WTC11 (cell line): Measurements from ENCODE around the gene OR4B1. TPM values are rescaled to one million over a fixed set of nuclear protein-coding genes. Genes with fewer than 3 reads are reported as not detected.
"Not testable (repeated sequence)": the region's sequence is repeated elsewhere in the genome, so short reads cannot be mapped to it uniquely, and the experiment has no call there.

Experiments
- ATAC-seq: fragments of 200-7000 bp; cut with Tn5 transposase; 2 replicates; pipeline ENCODE4 v1.10.0; 2021; ENCODE audit warnings: mild to moderate bottlenecking, moderate library complexity
- CTCF ChIA-PET: fragments of 300-600 bp; sonication (Branson Sonifier 250); formaldehyde crosslinking; loops from one replicate; lab custom pipeline; 2021; ENCODE audit warnings: antibody characterized with exemption; lab: Charles Lee
- POLR2A ChIA-PET: fragments of 350-600 bp; sonication (Branson Sonifier 250); formaldehyde crosslinking; loops from one replicate; lab custom pipeline; 2021; ENCODE audit warnings: antibody characterized with exemption; lab: Charles Lee
- DNase-seq: peaks from one replicate; pipeline ENCODE4 v3.0.0; 2021; ENCODE audit warnings: low spot score
- H3K27ac Mint-ChIP-seq: 2 replicates; pipeline ENCODE4 v1.8.0; 2021; ENCODE audit warnings: mixed read lengths
- H3K27me3 Mint-ChIP-seq: 2 replicates; pipeline ENCODE4 v1.8.0; 2021; ENCODE audit warnings: low read depth, mild to moderate bottlenecking, moderate library complexity, mixed read lengths
- H3K36me3 Mint-ChIP-seq: 2 replicates; pipeline ENCODE4 v1.8.0; 2021; ENCODE audit warnings: mixed read lengths
- H3K4me1 Mint-ChIP-seq: 2 replicates; pipeline ENCODE4 v1.8.0; 2022; ENCODE audit warnings: mixed read lengths
- H3K4me3 Mint-ChIP-seq: 2 replicates; pipeline ENCODE4 v1.8.0; 2021; ENCODE audit warnings: mild to moderate bottlenecking, moderate library complexity, mixed read lengths
- H3K9me3 Mint-ChIP-seq: 2 replicates; pipeline ENCODE4 v1.8.0; 2021; ENCODE audit warnings: mixed read lengths
- CREM ChIP-seq: sonication (generic); formaldehyde crosslinking; IDR thresholded peaks from 2 replicates; pipeline ENCODE4 v1.8.1; 2022; ENCODE audit warnings: mild to moderate bottlenecking, missing genetic modification reagents, moderate library complexity
- ESRRA ChIP-seq: sonication (generic); formaldehyde crosslinking; IDR thresholded peaks from 2 replicates; pipeline ENCODE4 v1.8.1; 2022; ENCODE audit warnings: mild to moderate bottlenecking, missing genetic modification reagents, borderline replicate concordance
- FOXJ3 ChIP-seq: sonication (generic); formaldehyde crosslinking; IDR thresholded peaks from 2 replicates; pipeline ENCODE4 v1.9.0; 2021; ENCODE audit warnings: missing genetic modification reagents, mild to moderate bottlenecking, borderline replicate concordance
- FOXP1 ChIP-seq: sonication (generic); formaldehyde crosslinking; IDR thresholded peaks from 2 replicates; pipeline ENCODE4 v1.8.0; 2022; ENCODE audit warnings: missing genetic modification reagents, mild to moderate bottlenecking, moderate library complexity, borderline replicate concordance
- GRHL2 ChIP-seq: fragments of 250-450 bp; sonication (Bioruptor Pico); IDR thresholded peaks from 2 replicates; pipeline ENCODE4 v1.8.0; 2022; ENCODE audit warnings: mild to moderate bottlenecking, moderate library complexity; ENCODE audit not compliant: insufficient replicate concordance, severe bottlenecking
- IRF2 ChIP-seq: sonication (generic); formaldehyde crosslinking; IDR thresholded peaks from 2 replicates; pipeline ENCODE4 v1.8.0; 2022; ENCODE audit warnings: low read depth, missing genetic modification reagents, borderline replicate concordance
- NFATC4 ChIP-seq: fragments of 250-450 bp; sonication (Bioruptor Pico); IDR thresholded peaks from 2 replicates; pipeline ENCODE4 v1.9.0; 2021; ENCODE audit warnings: mild to moderate bottlenecking
- NR1H2 ChIP-seq: sonication (generic); formaldehyde crosslinking; IDR thresholded peaks from 2 replicates; pipeline ENCODE4 v1.9.0; 2021; ENCODE audit warnings: mild to moderate bottlenecking, moderate library complexity, missing genetic modification reagents
- NR2C2 ChIP-seq: sonication (generic); formaldehyde crosslinking; IDR thresholded peaks from 2 replicates; pipeline ENCODE4 v1.8.0; 2022; ENCODE audit warnings: mild to moderate bottlenecking, missing genetic modification reagents
- SMAD4 ChIP-seq: sonication (generic); formaldehyde crosslinking; IDR thresholded peaks from 2 replicates; pipeline ENCODE4 v1.8.0; 2022; ENCODE audit warnings: mild to moderate bottlenecking, missing genetic modification reagents
- SP1 ChIP-seq: sonication (generic); formaldehyde crosslinking; conservative IDR thresholded peaks from 2 replicates; pipeline ENCODE4 v1.8.1; 2022; ENCODE audit warnings: missing genetic modification reagents
- TEAD1 ChIP-seq: sonication (generic); formaldehyde crosslinking; IDR thresholded peaks from 2 replicates; pipeline ENCODE4 v1.8.0; 2022; ENCODE audit warnings: mild to moderate bottlenecking, missing genetic modification reagents
- ZBTB21 ChIP-seq: sonication (generic); formaldehyde crosslinking; IDR thresholded peaks from 2 replicates; pipeline ENCODE4 v1.8.1; 2023; ENCODE audit warnings: mild to moderate bottlenecking, missing genetic modification reagents, borderline replicate concordance
- ZNF138 ChIP-seq: sonication (generic); formaldehyde crosslinking; conservative IDR thresholded peaks from 2 replicates; pipeline ENCODE4 v1.8.1; 2022; ENCODE audit warnings: mild to moderate bottlenecking, moderate library complexity, missing genetic modification reagents
- ZNF423 ChIP-seq: fragments of 250-450 bp; sonication (Bioruptor Pico); IDR thresholded peaks from 2 replicates; pipeline ENCODE4 v2.1.2; 2022; ENCODE audit warnings: mild to moderate bottlenecking, moderate library complexity
- total RNA-seq: library from RNA; stranded (reverse); gene quantifications from 3 replicates; pipeline ENCODE4 v1.2.3, GENCODE V29; 2021
- TF ChIP-seq, protein P1 (sequence below): fragments of 250-450 bp; sonication (Bioruptor Pico); IDR thresholded peaks from 2 replicates; pipeline ENCODE4 v1.9.0; 2021; ENCODE audit warnings: mild to moderate bottlenecking
- TF ChIP-seq, protein P2 (sequence below): sonication (generic); formaldehyde crosslinking; conservative IDR thresholded peaks from 2 replicates; pipeline ENCODE4 v1.8.1; 2022; ENCODE audit warnings: mild to moderate bottlenecking, missing genetic modification reagents
- TF ChIP-seq, protein P3 (sequence below): sonication (generic); formaldehyde crosslinking; IDR thresholded peaks from 2 replicates; pipeline ENCODE4 v1.8.1; 2022; ENCODE audit warnings: mild to moderate bottlenecking, moderate library complexity, missing genetic modification reagents
- TF ChIP-seq, protein P4 (sequence below): fragments of 250-450 bp; sonication (Bioruptor Pico); IDR thresholded peaks from 2 replicates; pipeline ENCODE4 v2.1.2; 2022; ENCODE audit warnings: mild to moderate bottlenecking, moderate library complexity
- TF ChIP-seq, protein P5 (sequence below): fragments of 250-450 bp; sonication (Bioruptor Pico); IDR thresholded peaks from 2 replicates; pipeline ENCODE4 v1.9.0; 2021; ENCODE audit warnings: mild to moderate bottlenecking
- TF ChIP-seq, protein P6 (sequence below): sonication (generic); formaldehyde crosslinking; IDR thresholded peaks from 2 replicates; pipeline ENCODE4 v1.8.0; 2023; ENCODE audit warnings: mild to moderate bottlenecking, missing genetic modification reagents

Gene OR4B1
- total RNA-seq, 1 experiment from 2014 or later = not detected

DNA sequence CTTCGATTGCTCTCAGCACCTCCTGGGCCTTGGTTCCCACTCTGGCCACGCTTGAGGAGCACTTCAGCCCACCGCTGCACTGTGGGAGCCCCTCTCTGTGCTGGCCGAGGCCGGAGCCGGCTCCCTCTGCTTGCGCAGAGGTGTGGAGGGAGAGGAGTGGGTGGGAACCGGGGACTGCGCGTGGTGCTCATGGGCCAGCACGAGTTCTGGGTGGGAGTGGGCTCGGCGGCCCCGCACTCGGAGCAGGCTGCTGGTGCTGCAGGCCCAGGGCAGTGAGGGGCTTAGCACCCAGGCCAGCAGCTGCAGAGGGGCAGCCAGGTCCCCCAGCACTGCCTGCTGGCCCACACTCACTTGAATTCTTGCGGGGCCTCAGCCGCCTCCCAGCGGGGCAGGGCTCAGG, 12.2 kb downstream of the OR4B1 start:
- CTCF ChIA-PET = no interaction called here

DNA sequence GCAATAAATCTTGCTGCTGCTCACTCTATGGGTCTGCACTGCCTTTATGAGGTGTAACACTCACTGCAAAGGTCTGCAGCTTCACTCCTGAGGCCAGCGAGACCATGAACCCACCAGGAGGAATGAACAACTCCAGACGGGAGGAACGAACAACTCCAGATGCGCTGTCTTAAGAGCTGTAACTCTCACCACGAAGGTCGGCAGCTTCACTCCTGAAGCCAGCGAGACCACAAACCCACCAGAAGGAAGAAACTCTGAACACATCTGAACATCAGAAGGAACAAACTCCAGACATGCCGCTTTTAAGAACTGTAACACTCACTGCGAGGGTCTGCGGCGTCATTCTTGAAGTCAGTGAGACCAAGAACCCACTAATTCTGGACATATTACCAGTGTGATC, 13.4 kb downstream of the OR4B1 start:
- H3K27me3 Mint-ChIP-seq, ATAC-seq, POLR2A ChIA-PET, H3K4me1 Mint-ChIP-seq, H3K27ac Mint-ChIP-seq, DNase-seq, CTCF ChIA-PET, H3K4me3 Mint-ChIP-seq: not testable (repeated sequence)
- H3K36me3 Mint-ChIP-seq = peaks cover 47% of the 10 kb centered on the region
- H3K9me3 Mint-ChIP-seq = peaks cover 70% of the 10 kb centered on the region

More for the DNA sequence above, 12.2 kb downstream of the OR4B1 start:
- no peak for TF ChIP-seq NR1H2 (CRISPR knock-in tag)
- TF ChIP-seq ESRRA (CRISPR knock-in tag) = no peak
- TF ChIP-seq FOXP1 (CRISPR knock-in tag) = no peak
- TF ChIP-seq, protein P1, sequence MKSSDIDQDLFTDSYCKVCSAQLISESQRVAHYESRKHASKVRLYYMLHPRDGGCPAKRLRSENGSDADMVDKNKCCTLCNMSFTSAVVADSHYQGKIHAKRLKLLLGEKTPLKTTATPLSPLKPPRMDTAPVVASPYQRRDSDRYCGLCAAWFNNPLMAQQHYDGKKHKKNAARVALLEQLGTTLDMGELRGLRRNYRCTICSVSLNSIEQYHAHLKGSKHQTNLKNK (CRISPR knock-in tag) = no peak
- TF ChIP-seq, protein P2, sequence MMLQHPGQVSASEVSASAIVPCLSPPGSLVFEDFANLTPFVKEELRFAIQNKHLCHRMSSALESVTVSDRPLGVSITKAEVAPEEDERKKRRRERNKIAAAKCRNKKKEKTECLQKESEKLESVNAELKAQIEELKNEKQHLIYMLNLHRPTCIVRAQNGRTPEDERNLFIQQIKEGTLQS = no peak
- TF ChIP-seq ZNF423 (CRISPR knock-in tag) = no peak
- no peak for TF ChIP-seq SMAD4
- TF ChIP-seq, protein P3, sequence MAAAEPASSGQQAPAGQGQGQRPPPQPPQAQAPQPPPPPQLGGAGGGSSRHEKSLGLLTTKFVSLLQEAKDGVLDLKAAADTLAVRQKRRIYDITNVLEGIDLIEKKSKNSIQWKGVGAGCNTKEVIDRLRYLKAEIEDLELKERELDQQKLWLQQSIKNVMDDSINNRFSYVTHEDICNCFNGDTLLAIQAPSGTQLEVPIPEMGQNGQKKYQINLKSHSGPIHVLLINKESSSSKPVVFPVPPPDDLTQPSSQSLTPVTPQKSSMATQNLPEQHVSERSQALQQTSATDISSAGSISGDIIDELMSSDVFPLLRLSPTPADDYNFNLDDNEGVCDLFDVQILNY (CRISPR knock-in tag) = no peak
- TF ChIP-seq GRHL2 (CRISPR knock-in tag) = no peak
- TF ChIP-seq, protein P4, sequence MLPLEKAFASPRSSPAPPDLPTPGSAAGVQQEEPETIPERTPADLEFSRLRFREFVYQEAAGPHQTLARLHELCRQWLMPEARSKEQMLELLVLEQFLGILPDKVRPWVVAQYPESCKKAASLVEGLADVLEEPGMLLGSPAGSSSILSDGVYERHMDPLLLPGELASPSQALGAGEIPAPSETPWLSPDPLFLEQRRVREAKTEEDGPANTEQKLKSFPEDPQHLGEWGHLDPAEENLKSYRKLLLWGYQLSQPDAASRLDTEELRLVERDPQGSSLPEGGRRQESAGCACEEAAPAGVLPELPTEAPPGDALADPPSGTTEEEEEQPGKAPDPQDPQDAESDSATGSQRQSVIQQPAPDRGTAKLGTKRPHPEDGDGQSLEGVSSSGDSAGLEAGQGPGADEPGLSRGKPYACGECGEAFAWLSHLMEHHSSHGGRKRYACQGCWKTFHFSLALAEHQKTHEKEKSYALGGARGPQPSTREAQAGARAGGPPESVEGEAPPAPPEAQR (CRISPR knock-in tag) = no peak
- no peak for TF ChIP-seq TEAD1 (CRISPR knock-in tag)
- TF ChIP-seq FOXJ3 = no peak
- TF ChIP-seq, protein P5, sequence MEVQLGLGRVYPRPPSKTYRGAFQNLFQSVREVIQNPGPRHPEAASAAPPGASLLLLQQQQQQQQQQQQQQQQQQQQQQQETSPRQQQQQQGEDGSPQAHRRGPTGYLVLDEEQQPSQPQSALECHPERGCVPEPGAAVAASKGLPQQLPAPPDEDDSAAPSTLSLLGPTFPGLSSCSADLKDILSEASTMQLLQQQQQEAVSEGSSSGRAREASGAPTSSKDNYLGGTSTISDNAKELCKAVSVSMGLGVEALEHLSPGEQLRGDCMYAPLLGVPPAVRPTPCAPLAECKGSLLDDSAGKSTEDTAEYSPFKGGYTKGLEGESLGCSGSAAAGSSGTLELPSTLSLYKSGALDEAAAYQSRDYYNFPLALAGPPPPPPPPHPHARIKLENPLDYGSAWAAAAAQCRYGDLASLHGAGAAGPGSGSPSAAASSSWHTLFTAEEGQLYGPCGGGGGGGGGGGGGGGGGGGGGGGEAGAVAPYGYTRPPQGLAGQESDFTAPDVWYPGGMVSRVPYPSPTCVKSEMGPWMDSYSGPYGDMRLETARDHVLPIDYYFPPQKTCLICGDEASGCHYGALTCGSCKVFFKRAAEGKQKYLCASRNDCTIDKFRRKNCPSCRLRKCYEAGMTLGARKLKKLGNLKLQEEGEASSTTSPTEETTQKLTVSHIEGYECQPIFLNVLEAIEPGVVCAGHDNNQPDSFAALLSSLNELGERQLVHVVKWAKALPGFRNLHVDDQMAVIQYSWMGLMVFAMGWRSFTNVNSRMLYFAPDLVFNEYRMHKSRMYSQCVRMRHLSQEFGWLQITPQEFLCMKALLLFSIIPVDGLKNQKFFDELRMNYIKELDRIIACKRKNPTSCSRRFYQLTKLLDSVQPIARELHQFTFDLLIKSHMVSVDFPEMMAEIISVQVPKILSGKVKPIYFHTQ (CRISPR knock-in tag) = no peak
- TF ChIP-seq CREM (CRISPR knock-in tag) = no peak
- TF ChIP-seq NR2C2 (CRISPR knock-in tag) = no peak
- no peak for TF ChIP-seq NFATC4 (CRISPR knock-in tag)
- TF ChIP-seq IRF2 = no peak
- H3K4me3 Mint-ChIP-seq = no peak overlapping the region
- peaks cover 50% of the 10 kb centered on the region for H3K36me3 Mint-ChIP-seq
- peaks cover 69% of the 10 kb centered on the region for H3K9me3 Mint-ChIP-seq
- DNase-seq = no peak
- no peak overlapping the region for H3K27ac Mint-ChIP-seq
- no peaks in the 10 kb centered on the region for H3K4me1 Mint-ChIP-seq
- H3K27me3 Mint-ChIP-seq = peaks cover 2% of the 10 kb centered on the region
- no peak for ATAC-seq
- POLR2A ChIA-PET = no interaction called here

DNA sequence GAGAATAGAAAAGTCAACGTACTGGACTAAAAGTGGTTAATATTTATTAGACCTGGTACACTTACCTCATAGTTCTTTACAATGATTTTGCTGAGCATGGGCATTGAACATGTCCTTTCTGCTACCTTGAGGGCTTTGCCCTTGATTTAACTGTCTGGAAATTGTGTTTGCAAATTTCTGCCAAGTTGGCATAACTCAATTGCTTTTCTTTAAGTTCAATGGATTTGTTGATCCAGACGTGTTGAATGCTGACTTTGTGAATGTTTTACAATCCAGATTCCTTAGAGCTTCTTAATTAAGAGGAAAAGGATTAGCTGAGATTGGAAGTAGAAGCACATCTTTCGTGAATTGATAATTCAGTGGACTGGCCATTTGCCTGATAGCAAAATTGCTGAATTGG, 21.1 kb downstream of the OR4B1 start:
- Mint-ChIP-seq H3K36me3 (peaks cover 71% of the 10 kb centered on the region), H3K27me3 (peaks cover 14% of the 10 kb centered on the region), H3K27ac (no peak overlapping the region), H3K4me3 (no peak overlapping the region), H3K4me1 (no peaks in the 10 kb centered on the region), H3K9me3 (peaks cover 91% of the 10 kb centered on the region)
- DNase-seq (no peak), ATAC-seq (no peak)
- CTCF ChIA-PET = no interaction called here
- POLR2A ChIA-PET = no interaction called here
- TF ChIP-seq ZNF138 (CRISPR knock-in tag) (no peak), ZBTB21 (CRISPR knock-in tag) (no peak), SP1 (CRISPR knock-in tag) (no peak), NFATC4 (CRISPR knock-in tag) (no peak)
- TF ChIP-seq, protein P3 (CRISPR knock-in tag) = no peak
- TF ChIP-seq, protein P1 (CRISPR knock-in tag) = no peak
- TF ChIP-seq, protein P6, sequence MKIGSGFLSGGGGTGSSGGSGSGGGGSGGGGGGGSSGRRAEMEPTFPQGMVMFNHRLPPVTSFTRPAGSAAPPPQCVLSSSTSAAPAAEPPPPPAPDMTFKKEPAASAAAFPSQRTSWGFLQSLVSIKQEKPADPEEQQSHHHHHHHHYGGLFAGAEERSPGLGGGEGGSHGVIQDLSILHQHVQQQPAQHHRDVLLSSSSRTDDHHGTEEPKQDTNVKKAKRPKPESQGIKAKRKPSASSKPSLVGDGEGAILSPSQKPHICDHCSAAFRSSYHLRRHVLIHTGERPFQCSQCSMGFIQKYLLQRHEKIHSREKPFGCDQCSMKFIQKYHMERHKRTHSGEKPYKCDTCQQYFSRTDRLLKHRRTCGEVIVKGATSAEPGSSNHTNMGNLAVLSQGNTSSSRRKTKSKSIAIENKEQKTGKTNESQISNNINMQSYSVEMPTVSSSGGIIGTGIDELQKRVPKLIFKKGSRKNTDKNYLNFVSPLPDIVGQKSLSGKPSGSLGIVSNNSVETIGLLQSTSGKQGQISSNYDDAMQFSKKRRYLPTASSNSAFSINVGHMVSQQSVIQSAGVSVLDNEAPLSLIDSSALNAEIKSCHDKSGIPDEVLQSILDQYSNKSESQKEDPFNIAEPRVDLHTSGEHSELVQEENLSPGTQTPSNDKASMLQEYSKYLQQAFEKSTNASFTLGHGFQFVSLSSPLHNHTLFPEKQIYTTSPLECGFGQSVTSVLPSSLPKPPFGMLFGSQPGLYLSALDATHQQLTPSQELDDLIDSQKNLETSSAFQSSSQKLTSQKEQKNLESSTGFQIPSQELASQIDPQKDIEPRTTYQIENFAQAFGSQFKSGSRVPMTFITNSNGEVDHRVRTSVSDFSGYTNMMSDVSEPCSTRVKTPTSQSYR = no peak
